IMR-90 (cell line): ENCODE data around the gene HNRNPL. TPM values are rescaled to one million over a fixed set of nuclear protein-coding genes. Genes with fewer than 3 reads are reported as not detected.

Experiments used
- ATAC-seq: fragments of 200-7000 bp; cut with Tn5 transposase; 2 replicates; pipeline ENCODE4 v1.9.1; 2020; ENCODE audit warnings: low read depth, mild to moderate bottlenecking, moderate library complexity
- BruUV-seq: library from RNA; stranded (reverse); fragments of 400-500 nt; replicated peaks from 2 replicates; lab custom pipeline; 2021; lab: Mats Ljungman, UMichigan
- CTCF ChIA-PET: fragments of 300-600 bp; formaldehyde crosslinking; extraction: SDS; loops from one replicate; lab custom pipeline; 2021; ENCODE audit warnings: antibody characterized with exemption; lab: Yijun Ruan, JAX
- POLR2A ChIA-PET: fragments of 300-600 bp; sonication (Branson Sonifier 250); formaldehyde crosslinking; loops from one replicate; lab custom pipeline; 2022; ENCODE audit warnings: antibody characterized with exemption; ENCODE audit not compliant: unreplicated experiment; lab: Charles Lee
- DNase-seq: peaks from one replicate; pipeline ENCODE4 v3.0.0; 2013
- H2AFZ ChIP-seq: replicated peaks from 2 replicates; pipeline ENCODE3; 2013; ENCODE audit warnings: low read length, mild to moderate bottlenecking; ENCODE audit not compliant: poor library complexity
- H2AK5ac ChIP-seq: 2 replicates; pipeline ENCODE4 v1.6.1; 2013; ENCODE audit warnings: low read depth, low read length, inconsistent platforms
- H2AK9ac ChIP-seq: replicated peaks from 2 replicates; pipeline ENCODE3; 2013; ENCODE audit warnings: mild to moderate bottlenecking, low read depth, low read length, moderate library complexity; ENCODE audit not compliant: poor library complexity
- H2BK120ac ChIP-seq: 2 replicates; pipeline ENCODE4 v1.6.1; 2013; ENCODE audit warnings: low read depth, low read length, inconsistent platforms
- H2BK15ac ChIP-seq: 3 replicates; pipeline ENCODE4 v1.6.1; 2013; ENCODE audit warnings: low read depth, low read length, inconsistent platforms
- H2BK20ac ChIP-seq: 2 replicates; pipeline ENCODE4 v1.6.1; 2013; ENCODE audit warnings: low read depth, mild to moderate bottlenecking, inconsistent platforms, low read length, moderate library complexity
- H2BK5ac ChIP-seq: 2 replicates; pipeline ENCODE4 v1.6.1; 2013; ENCODE audit warnings: mild to moderate bottlenecking, low read depth, low read length, inconsistent platforms; ENCODE audit not compliant: poor library complexity, severe bottlenecking
- H3K14ac ChIP-seq: replicated peaks from 2 replicates; pipeline ENCODE4 v1.6.1; 2013; ENCODE audit warnings: low read depth, low read length, inconsistent platforms
- H3K18ac ChIP-seq: 2 replicates; pipeline ENCODE4 v1.6.1; 2013; ENCODE audit warnings: low read depth, low read length, control low read depth
- H3K23ac ChIP-seq: 2 replicates; pipeline ENCODE4 v1.6.1; 2013; ENCODE audit warnings: low read depth, low read length, inconsistent platforms
- H3K27ac ChIP-seq: 2 replicates; pipeline ENCODE4 v1.5.1; 2013; ENCODE audit warnings: mild to moderate bottlenecking, control low read depth, low read length; ENCODE audit not compliant: insufficient read depth
- H3K27me3 ChIP-seq: 2 replicates; pipeline ENCODE4 v1.6.1; 2013; ENCODE audit warnings: low read length; ENCODE audit not compliant: control insufficient read depth, insufficient read depth
- H3K36me3 ChIP-seq: 2 replicates; pipeline ENCODE4 v1.6.1; 2013; ENCODE audit warnings: low read length, mixed read lengths; ENCODE audit not compliant: control insufficient read depth, insufficient read depth
- H3K4ac ChIP-seq: 2 replicates; pipeline ENCODE4 v1.6.1; 2013; ENCODE audit warnings: low read depth, low read length, inconsistent platforms
- H3K4me1 ChIP-seq: 2 replicates; pipeline ENCODE4 v1.6.1; 2013; ENCODE audit warnings: low read length, mixed read lengths; ENCODE audit not compliant: control insufficient read depth, insufficient read depth
- H3K4me2 ChIP-seq: 2 replicates; pipeline ENCODE4 v1.6.1; 2013; ENCODE audit warnings: low read depth, mild to moderate bottlenecking, control low read depth, low read length, moderate library complexity
- H3K4me3 ChIP-seq: 2 replicates; pipeline ENCODE4 v1.5.1; 2013; ENCODE audit warnings: low read depth, mild to moderate bottlenecking, control low read depth, low read length, moderate library complexity; ENCODE audit not compliant: insufficient read depth
- H3K56ac ChIP-seq: 2 replicates; pipeline ENCODE4 v1.6.1; 2013; ENCODE audit warnings: low read length, inconsistent platforms; ENCODE audit not compliant: insufficient read depth; ENCODE audit errors: extremely low read depth
- H3K79me1 ChIP-seq, 2 experiments: 2 replicates each; pipeline ENCODE4 v1.6.1; 2013; ENCODE audit warnings: low read length in 2 of 2, inconsistent platforms in 1 of 2, low read depth in 1 of 2
- H3K9ac ChIP-seq: 2 replicates; pipeline ENCODE4 v1.6.1; 2013; ENCODE audit warnings: low read depth, low read length, control low read depth
- H3K9me1 ChIP-seq: 2 replicates; pipeline ENCODE4 v1.6.1; 2013; ENCODE audit warnings: low read length, inconsistent platforms; ENCODE audit not compliant: insufficient read depth
- H3K9me3 ChIP-seq: 2 replicates; pipeline ENCODE4 v1.6.1; 2013; ENCODE audit warnings: low read length; ENCODE audit not compliant: control insufficient read depth, insufficient read depth
- H4K20me1 ChIP-seq: 2 replicates; pipeline ENCODE4 v1.6.1; 2013; ENCODE audit warnings: low read length, inconsistent platforms; ENCODE audit not compliant: insufficient read depth
- H4K5ac ChIP-seq: 2 replicates; pipeline ENCODE4 v1.6.1; 2013; ENCODE audit warnings: mild to moderate bottlenecking, low read depth, low read length, control low read depth
- H4K8ac ChIP-seq, 2 experiments: 2 replicates each; pipeline ENCODE4 v1.6.1; 2013; ENCODE audit warnings: low read depth in 2 of 2, low read length in 2 of 2, control low read depth in 1 of 2, inconsistent platforms in 1 of 2
- H4K91ac ChIP-seq: 2 replicates; pipeline ENCODE4 v1.6.1; 2013; ENCODE audit warnings: low read depth, low read length, inconsistent platforms; ENCODE audit not compliant: insufficient read depth
- BHLHE40 ChIP-seq: fragments of 150-350 bp; IDR thresholded peaks from 2 replicates; pipeline ENCODE4 v1.6.1; 2016; ENCODE audit warnings: mild to moderate bottlenecking, low read depth, low read length
- CEBPB ChIP-seq: IDR thresholded peaks from 2 replicates; pipeline ENCODE4 v1.6.1; 2012; ENCODE audit warnings: low read depth, low read length, improper control_type of control experiment
- CTCF ChIP-seq: conservative IDR thresholded peaks from 2 replicates; pipeline ENCODE4 v1.5.1; 2012; ENCODE audit warnings: mild to moderate bottlenecking, low read depth, low read length, improper control_type of control experiment
- ELK1 ChIP-seq: fragments of 150-350 bp; IDR thresholded peaks from 2 replicates; pipeline ENCODE4 v1.6.1; 2016; ENCODE audit warnings: low read depth, mild to moderate bottlenecking, low read length, moderate library complexity, borderline replicate concordance
- FOS ChIP-seq: fragments of 150-350 bp; IDR thresholded peaks from 2 replicates; pipeline ENCODE4 v1.6.1; 2016; ENCODE audit warnings: low read depth, low read length
- MAFK ChIP-seq: IDR thresholded peaks from 2 replicates; pipeline ENCODE4 v1.6.1; 2012; ENCODE audit warnings: low read depth, low read length, improper control_type of control experiment
- MAZ ChIP-seq: IDR thresholded peaks from 2 replicates; pipeline ENCODE4 v1.6.1; 2012; ENCODE audit warnings: low read depth, mild to moderate bottlenecking, low read length, improper control_type of control experiment, moderate library complexity, borderline replicate concordance
- MXI1 ChIP-seq: IDR thresholded peaks from 2 replicates; pipeline ENCODE4 v1.6.1; 2012; ENCODE audit warnings: low read depth, mild to moderate bottlenecking, low read length, moderate library complexity, borderline replicate concordance
- NFE2L2 ChIP-seq: fragments of 150-350 bp; IDR thresholded peaks from 2 replicates; pipeline ENCODE4 v1.6.1; 2016; ENCODE audit warnings: low read depth, mild to moderate bottlenecking, low read length
- POLR2A ChIP-seq: IDR thresholded peaks from 2 replicates; pipeline ENCODE4 v1.6.1; 2012; ENCODE audit warnings: mild to moderate bottlenecking, low read depth, low read length
- RAD21 ChIP-seq: IDR thresholded peaks from 2 replicates; pipeline ENCODE4 v1.6.1; 2012; ENCODE audit warnings: low read length, improper control_type of control experiment
- RCOR1 ChIP-seq: IDR thresholded peaks from 2 replicates; pipeline ENCODE4 v1.6.1; 2012; ENCODE audit warnings: mild to moderate bottlenecking, low read length, improper control_type of control experiment; ENCODE audit not compliant: insufficient replicate concordance
- RFX5 ChIP-seq: IDR thresholded peaks from 2 replicates; pipeline ENCODE4 v1.8.0; 2012; ENCODE audit warnings: low read depth, mild to moderate bottlenecking, low read length, moderate library complexity
- SMC3 ChIP-seq: fragments of 150-350 bp; IDR thresholded peaks from 2 replicates; pipeline ENCODE4 v1.6.1; 2016; ENCODE audit warnings: low read depth, mild to moderate bottlenecking, antibody characterized with exemption, low read length, moderate library complexity
- USF2 ChIP-seq: fragments of 150-350 bp; IDR thresholded peaks from 2 replicates; pipeline ENCODE4 v1.6.1; 2017; ENCODE audit warnings: mild to moderate bottlenecking, antibody characterized with exemption, low read length, low read depth
- WGBS, 2 experiments: methylation state at CpG; one replicate each; pipeline versions ENCODE4 v1.1.5 to v1.1.7; 2013; ENCODE audit warnings: missing lambda C conversion rate in 2 of 2; ENCODE audit not compliant: insufficient read length in 1 of 2; ENCODE audit errors: extremely low coverage in 2 of 2; 5-methylcytosine and 5-hydroxymethylcytosine counted together
- dilution Hi-C: fragments of 300-500 bp; cut with HindIII; formaldehyde crosslinking; loops from one replicate; pipeline ENCODE4 v1.14.3; 2018; ENCODE audit warnings: low sequenced_read_pairs; ENCODE audit not compliant: unreplicated experiment
- in situ Hi-C: fragments of 300-500 bp; cut with MboI; formaldehyde crosslinking; loops from 3 replicates; pipeline ENCODE4 v1.14.3; 2019; ENCODE audit warnings: low sequenced_read_pairs, inconsistent platforms, mixed read lengths
- intact Hi-C: fragments of 100-400 bp; cut with micrococcal nuclease; formaldehyde crosslinking; loops from 2 replicates; pipeline ENCODE4 v1.10.0; 2022
- polyA plus RNA-seq, 3 experiments: library from polyadenylated mRNA; depleted of rRNA; stranded (reverse); fragments of >200 nt; gene quantifications; 2 replicates each; pipeline ENCODE4 v1.2.3, GENCODE V29; 2012; ENCODE audit warnings: low replicate concordance in 1 of 3
- total RNA-seq: library from RNA; depleted of rRNA; stranded (reverse); fragments of >200 nt; gene quantifications from 2 replicates; pipeline ENCODE4 v1.2.3, GENCODE V29; 2012

HNRNPL gene
- total and polyA plus RNA-seq, 2 of the 4 experiments (the other 2 are of a cell fraction): 277 to 429 TPM

- H3K23ac ChIP-seq: no peak overlapping the region
- no peak overlapping the region for H3K4me3 ChIP-seq
- H3K36me3 ChIP-seq: no peaks in the 10 kb centered on the region
- H3K9me3 ChIP-seq: no peaks in the 10 kb centered on the region
- H3K4me2 ChIP-seq: no peak overlapping the region
- H3K79me1 ChIP-seq: no peaks in the 10 kb centered on the region
- no peak overlapping the region; the same call in 1 of the 2 replicates for H2BK20ac ChIP-seq
- DNase-seq (no peak), ATAC-seq (no peak)
- H4K20me1 ChIP-seq: no peaks in the 10 kb centered on the region
- no peak overlapping the region for H3K14ac ChIP-seq
- H3K27me3 ChIP-seq: peaks cover under 1% of the 10 kb centered on the region; the same call in 1 of the 2 replicates
- no peak overlapping the region for H3K4ac ChIP-seq
- no peak overlapping the region for H3K9ac ChIP-seq
- dilution Hi-C loops: no loop called here
- intact Hi-C loops: no loop called here
- H3K18ac ChIP-seq: no peak overlapping the region
- H2BK120ac ChIP-seq: no peak overlapping the region
- in situ Hi-C loops: no loop called here
- ChIA-PET CTCF (interaction anchor here (1.3 kb wide), 1 partner anchor 17 kb away, joined by 4 read pairs; no protein-coding TSS in a partner anchor), POLR2A (interaction anchor here (0.6 kb wide), 2 partner anchors 17 to 127 kb away, joined by 5 to 8 read pairs; no protein-coding TSS in a partner anchor)
- no peak for TF ChIP-seq SMC3
- no peak for TF ChIP-seq NFE2L2
- no peak for TF ChIP-seq MXI1
- TF ChIP-seq BHLHE40: no peak
- no peak for TF ChIP-seq CEBPB
- TF ChIP-seq RAD21: no peak
- TF ChIP-seq POLR2A: no peak
- TF ChIP-seq CTCF: no peak
- TF ChIP-seq RFX5: no peak
- no peak for TF ChIP-seq USF2
- no peak for TF ChIP-seq MAZ
- no peak for TF ChIP-seq ELK1
- no peak for TF ChIP-seq RCOR1
- no peak for TF ChIP-seq MAFK
- no peak for TF ChIP-seq FOS
- BruUV-seq: no TSS peak
- 0 out of 4 replicates have a peak overlapping the region, but pooled peaks of 1 of the 2 experiments have one; percentile 6 for H4K8ac ChIP-seq
- no peak overlapping the region for H3K56ac ChIP-seq
- WGBS, 2 experiments: 73% methylated on average over 4 of the region's 11 CpGs; no CpG with 5 or more reads in 1 of the 2 experiments
- peak overlapping the region; percentile 8 for H2AFZ ChIP-seq
- no peak overlapping the region for H4K5ac ChIP-seq
- no peak overlapping the region for H2AK9ac ChIP-seq
- no peak overlapping the region for H2BK15ac ChIP-seq
- no peak overlapping the region for H4K91ac ChIP-seq
- no peaks in the 10 kb centered on the region for H3K4me1 ChIP-seq
- no peaks in the 10 kb centered on the region for H3K9me1 ChIP-seq
- no peak overlapping the region for H2BK5ac ChIP-seq
- no peak overlapping the region; the same call in 1 of the 2 replicates for H2AK5ac ChIP-seq
- no peak overlapping the region for H3K27ac ChIP-seq
Measured at GRCh38 chr19:38786572-38787265, 63.1 kb downstream of the HNRNPL start.
